SK-N-SH (cell line): ENCODE data around the gene GNAZ. TPM values are rescaled to one million over a fixed set of nuclear protein-coding genes. Genes with fewer than 3 reads are reported as not detected.

Experiments used
- CTCF ChIA-PET: fragments of 300-600, 350-600 bp; formaldehyde crosslinking; extraction: SDS; loops from one replicate; lab custom pipeline; 2021; lab: Yijun Ruan, JAX
- POLR2A ChIA-PET: fragments of 350-600 bp; sonication (Branson Sonifier 250); formaldehyde crosslinking; extraction: SDS; loops from one replicate; lab custom pipeline; 2020; ENCODE audit warnings: antibody characterized with exemption, inconsistent platforms; lab: Yijun Ruan, JAX
- DNase-seq: peaks from one replicate; pipeline ENCODE4 v3.0.0; 2012
- H2AFZ ChIP-seq: fragments of 200-600 bp; sonication (generic); 2 replicates; pipeline ENCODE4 v1.8.1; 2016; ENCODE audit warnings: antibody characterized with exemption, mild to moderate bottlenecking, low read depth
- H3F3A ChIP-seq: fragments of 200-600 bp; sonication (generic); replicated peaks from 2 replicates; pipeline ENCODE3; 2016; ENCODE audit warnings: antibody characterized with exemption, mild to moderate bottlenecking; ENCODE audit not compliant: insufficient read depth
- H3K27ac ChIP-seq, 2 experiments: fragments of 200-500 bp in 1 of 2; fragments of 200-600 bp in 1 of 2; sonication (Bioruptor generic) in 1 of 2; sonication (generic), shearing (Covaris generic) in 1 of 2; 2 replicates each; pipeline versions ENCODE4 v1.5.1 to v1.6.1; 2014 to 2016; ENCODE audit warnings: low read depth in 2 of 2, inconsistent platforms in 1 of 2, low read length in 1 of 2, mild to moderate bottlenecking in 1 of 2, mixed read lengths in 1 of 2
- H3K27me3 ChIP-seq: fragments of 200-600 bp; sonication (generic), shearing (Covaris generic); 2 replicates; pipeline ENCODE4 v1.6.1; 2016; ENCODE audit warnings: mixed run types; ENCODE audit not compliant: insufficient read depth
- H3K36me3 ChIP-seq, 2 experiments: fragments of 200-500 bp in 1 of 2; fragments of 200-600 bp in 1 of 2; sonication (Bioruptor generic) in 1 of 2; sonication (generic) in 1 of 2; replicated peaks in 1 of 2; 2 replicates each; pipeline versions ENCODE3 to v1.5.1; 2014 to 2016; ENCODE audit warnings: low read length in 1 of 2, mild to moderate bottlenecking in 1 of 2; ENCODE audit not compliant: insufficient read depth in 2 of 2, control insufficient read depth in 1 of 2
- H3K4me1 ChIP-seq, 2 experiments: fragments of 200-500 bp in 1 of 2; fragments of 200-600 bp in 1 of 2; sonication (Bioruptor generic) in 1 of 2; sonication (generic), shearing (Covaris generic) in 1 of 2; 2 replicates each; pipeline versions ENCODE4 v1.5.1 to v1.6.1; 2014 to 2016; ENCODE audit warnings: low read depth in 1 of 2, low read length in 1 of 2, mixed run types in 1 of 2; ENCODE audit not compliant: insufficient read depth in 2 of 2, control insufficient read depth in 1 of 2
- H3K4me2 ChIP-seq: fragments of 200-600 bp; sonication (generic), shearing (Covaris generic); 2 replicates; pipeline ENCODE4 v1.6.1; 2017; ENCODE audit warnings: mixed run types
- H3K4me3 ChIP-seq, 2 experiments: fragments of 200-500 bp in 1 of 2; fragments of 200-600 bp in 1 of 2; sonication (Bioruptor generic) in 1 of 2; sonication (generic), shearing (Covaris generic) in 1 of 2; 2 replicates each; pipeline versions ENCODE4 v1.5.1 to v1.8.1; 2014 to 2016; ENCODE audit warnings: low read depth in 2 of 2, inconsistent platforms in 1 of 2, low read length in 1 of 2, mild to moderate bottlenecking in 1 of 2, mixed read lengths in 1 of 2, moderate library complexity in 1 of 2
- H3K79me2 ChIP-seq: fragments of 200-600 bp; sonication (generic); 2 replicates; pipeline ENCODE4 v1.8.1; 2017; ENCODE audit warnings: mild to moderate bottlenecking; ENCODE audit not compliant: insufficient read depth
- H3K9ac ChIP-seq: fragments of 200-600 bp; sonication (generic); 2 replicates; pipeline ENCODE4 v1.6.1; 2017; ENCODE audit warnings: mixed run types
- H3K9me2 ChIP-seq: fragments of 200-600 bp; sonication (generic); 2 replicates; pipeline ENCODE4 v1.6.1; 2017; ENCODE audit warnings: mixed run types
- H3K9me3 ChIP-seq: fragments of 200-600 bp; sonication (generic); 2 replicates; pipeline ENCODE4 v1.6.1; 2017; ENCODE audit warnings: mixed run types, mild to moderate bottlenecking, moderate library complexity
- H4K20me1 ChIP-seq: fragments of 200-600 bp; sonication (generic); 2 replicates; pipeline ENCODE4 v1.6.1; 2017; ENCODE audit warnings: mild to moderate bottlenecking, mixed run types; ENCODE audit not compliant: insufficient read depth
- CHD2 ChIP-seq: fragments of 150-350 bp; IDR thresholded peaks from 2 replicates; pipeline ENCODE4 v1.6.1; 2018; ENCODE audit warnings: low read length; ENCODE audit not compliant: partially characterized antibody
- ELF1 ChIP-seq: IDR thresholded peaks from 2 replicates; pipeline ENCODE4 v1.4.0; 2012
- FOSL2 ChIP-seq: IDR thresholded peaks from 2 replicates; pipeline ENCODE4 v1.4.0; 2012; ENCODE audit warnings: low read depth, mild to moderate bottlenecking, moderate library complexity, borderline replicate concordance
- FOXJ3 ChIP-seq: sonication (generic); formaldehyde crosslinking; IDR thresholded peaks from 2 replicates; pipeline ENCODE4 v1.5.1; 2020; ENCODE audit warnings: mild to moderate bottlenecking, missing genetic modification reagents
- JUND ChIP-seq: IDR thresholded peaks from 2 replicates; pipeline ENCODE4 v1.4.0; 2012
- MAX ChIP-seq: IDR thresholded peaks from 2 replicates; pipeline ENCODE4 v1.4.0; 2012; ENCODE audit warnings: low read depth
- PBX3 ChIP-seq: IDR thresholded peaks from 2 replicates; pipeline ENCODE4; 2012
- RXRA ChIP-seq: IDR thresholded peaks from 2 replicates; pipeline ENCODE4 v1.4.0; 2012; ENCODE audit warnings: low read depth, mild to moderate bottlenecking, borderline replicate concordance
- SMC3 ChIP-seq: IDR thresholded peaks from 2 replicates; pipeline ENCODE4 v1.6.1; 2012; ENCODE audit warnings: low read depth, low read length, improper control_type of control experiment
- TEAD4 ChIP-seq: IDR thresholded peaks from 2 replicates; pipeline ENCODE4 v1.4.0; 2012; ENCODE audit warnings: mild to moderate bottlenecking, borderline replicate concordance; ENCODE audit not compliant: insufficient read depth
- USF2 ChIP-seq: fragments of 150-350 bp; IDR thresholded peaks from 2 replicates; pipeline ENCODE4 v1.6.1; 2017; ENCODE audit warnings: antibody characterized with exemption, low read length, low read depth, borderline replicate concordance
- ZBTB33 ChIP-seq: IDR thresholded peaks from 2 replicates; pipeline ENCODE4 v1.4.0; 2012; ENCODE audit warnings: low read depth, borderline replicate concordance
- WGBS: methylation state at CpG from one replicate; pipeline ENCODE4 v1.1.6; 2017; ENCODE audit warnings: low lambda C conversion rate; 5-methylcytosine and 5-hydroxymethylcytosine counted together
- polyA plus RNA-seq, 3 experiments: library from polyadenylated mRNA; depleted of rRNA; stranded (reverse); fragments of >200 nt; gene quantifications; 2 replicates each; pipeline ENCODE4 v1.2.3, GENCODE V29; 2012

The GNAZ gene
- polyA plus RNA-seq, 1 of the 3 experiments (the other 2 are of a cell fraction) = 6.5 TPM

GRCh38 chr22:23090457-23090835 lies 20.1 kb downstream of the GNAZ start:
- 85% methylated on average over 3 of the region's 3 CpGs for WGBS
- Histone ChIP-seq H3K27me3 (no peaks in the 10 kb centered on the region), H3K79me2 (no peaks in the 10 kb centered on the region), H2AFZ (no peak overlapping the region), H3K9me3 (no peaks in the 10 kb centered on the region), H3K9ac (no peak overlapping the region), H4K20me1 (no peaks in the 10 kb centered on the region), H3K9me2 (no peaks in the 10 kb centered on the region), H3K36me3 (no peaks in the 10 kb centered on the region), H3K4me1 (peaks cover 0 to 10% of the 10 kb centered on the region in 2 experiments; a peak in 1 of 4 replicates)
- TF ChIP-seq CHD2 (no peak), JUND (no peak), ELF1 (no peak), FOXJ3 (CRISPR knock-in tag) (no peak), TEAD4 (no peak), PBX3 (no peak), USF2 (no peak)
- TF ChIP-seq, all 33 proteins: peak for 0
- ChIA-PET CTCF (interaction anchor here (1.4 kb wide), 1 partner anchor 9 kb away, joined by 4 read pairs; no protein-coding TSS in a partner anchor), POLR2A (no interaction called here)
- H3F3A ChIP-seq = no peaks in the 10 kb centered on the region
- no peak overlapping the region for H3K27ac ChIP-seq
- H3K4me2 ChIP-seq = no peak overlapping the region
- no peak overlapping the region for H3K4me3 ChIP-seq
- DNase-seq = no peak

- H3K4me1 ChIP-seq = peaks cover 0 to 10% of the 10 kb centered on the region in 2 experiments; a peak in 1 of 4 replicates
- no peaks in the 10 kb centered on the region for H3K27me3 ChIP-seq
- H3K9me2 ChIP-seq = no peaks in the 10 kb centered on the region
- ChIA-PET POLR2A (no interaction called here), CTCF (no interaction called here)
- no peak overlapping the region for H3K9ac ChIP-seq
- 86% methylated on average over 2 of the region's 2 CpGs for WGBS
- H4K20me1 ChIP-seq = no peaks in the 10 kb centered on the region
- no peak overlapping the region for H2AFZ ChIP-seq
- TF ChIP-seq SMC3 (no peak), ZBTB33 (no peak), MAX (no peak), FOXJ3 (CRISPR knock-in tag) (no peak), FOSL2 (no peak), PBX3 (no peak), RXRA (no peak)
- H3F3A ChIP-seq = no peaks in the 10 kb centered on the region
- H3K79me2 ChIP-seq = no peaks in the 10 kb centered on the region
- no peak overlapping the region for H3K4me2 ChIP-seq
- no peaks in the 10 kb centered on the region for H3K36me3 ChIP-seq
- no peak overlapping the region for H3K27ac ChIP-seq
- H3K4me3 ChIP-seq = no peak overlapping the region
- H3K9me3 ChIP-seq = no peaks in the 10 kb centered on the region
- no peak for DNase-seq
These were observed 21.4 kb downstream of the GNAZ start for GRCh38 chr22:23091760-23092159.
